OCI-LY1 (cell line): ENCODE results near the gene SCP2D1.
A peak's percentile ranks its signal among the peaks of the same experiment; 100 is the strongest.

Experiments used
- H2AFZ ChIP-seq: fragments of 200-600 bp; sonication (generic), shearing (Covaris generic); 2 replicates; pipeline ENCODE4 v1.6.0; 2014; ENCODE audit warnings: antibody characterized with exemption, mild to moderate bottlenecking, low read length
- H3F3A ChIP-seq: fragments of 200-600 bp; sonication (generic), shearing (Covaris generic); 2 replicates; pipeline ENCODE4 v1.6.0; 2014; ENCODE audit warnings: mild to moderate bottlenecking, antibody characterized with exemption, low read length, moderate library complexity; ENCODE audit not compliant: insufficient read depth
- H3K27ac ChIP-seq: fragments of 200-600 bp; sonication (generic); 2 replicates; pipeline ENCODE4 v1.5.1; 2014; ENCODE audit warnings: low read length, mixed run types, mild to moderate bottlenecking, low read depth; ENCODE audit not compliant: poor library complexity, severe bottlenecking
- H3K27me3 ChIP-seq: fragments of 200-600 bp; sonication (generic); 2 replicates; pipeline ENCODE4 v1.6.0; 2014; ENCODE audit warnings: antibody characterized with exemption, mild to moderate bottlenecking, low read length, moderate library complexity; ENCODE audit not compliant: insufficient read depth
- H3K36me3 ChIP-seq: fragments of 200-600 bp; sonication (generic); 2 replicates; pipeline ENCODE4 v1.6.1; 2014; ENCODE audit warnings: mild to moderate bottlenecking, antibody characterized with exemption, low read length, moderate library complexity, mixed read lengths; ENCODE audit not compliant: insufficient read depth
- H3K4me1 ChIP-seq: fragments of 200-600 bp; sonication (generic); 2 replicates; pipeline ENCODE4 v1.5.1; 2014; ENCODE audit warnings: mild to moderate bottlenecking, low read length, moderate library complexity; ENCODE audit not compliant: insufficient read depth, severe bottlenecking
- H3K4me2 ChIP-seq: fragments of 200-600 bp; sonication (generic), shearing (Covaris generic); 2 replicates; pipeline ENCODE4 v1.6.1; 2014; ENCODE audit warnings: low read length
- H3K4me3 ChIP-seq: fragments of 200-600 bp; sonication (generic); 2 replicates; pipeline ENCODE4 v1.5.1; 2014; ENCODE audit warnings: low read length, low read depth, mild to moderate bottlenecking, mixed read lengths; ENCODE audit not compliant: poor library complexity, severe bottlenecking
- H3K79me2 ChIP-seq: fragments of 200-600 bp; shearing (Covaris generic); 2 replicates; pipeline ENCODE4 v1.6.1; 2016; ENCODE audit warnings: mixed run types, low read length, mixed read lengths; ENCODE audit not compliant: insufficient read depth
- H3K9ac ChIP-seq: fragments of 200-600 bp; sonication (generic), shearing (Covaris generic); 2 replicates; pipeline ENCODE4 v1.6.1; 2014; ENCODE audit warnings: mild to moderate bottlenecking, low read length, mixed read lengths
- H3K9me2 ChIP-seq: fragments of 200-600 bp; sonication (generic), shearing (Covaris generic); 2 replicates; pipeline ENCODE4 v1.6.1; 2014; ENCODE audit warnings: low read depth, mild to moderate bottlenecking, low read length, mixed read lengths
- H3K9me3 ChIP-seq: fragments of 200-600 bp; shearing (Covaris generic); 2 replicates; pipeline ENCODE4 v1.6.1; 2014; ENCODE audit warnings: low read length, mixed read lengths
- H4K20me1 ChIP-seq: fragments of 200-600 bp; sonication (generic), shearing (Covaris generic); 2 replicates; pipeline ENCODE4 v1.6.0; 2016; ENCODE audit warnings: mild to moderate bottlenecking, low read length; ENCODE audit not compliant: insufficient read depth
- EZH2 ChIP-seq: fragments of 200-600 bp; sonication (generic), shearing (Covaris generic); IDR thresholded peaks from 2 replicates; pipeline ENCODE4 v1.8.0; 2017; ENCODE audit warnings: borderline replicate concordance, mixed run types, mild to moderate bottlenecking, antibody characterized with exemption, low read length, moderate library complexity, mixed read lengths
- TF ChIP-seq, protein P1 (sequence below): fragments of 200-600 bp; sonication (generic), shearing (Covaris generic); IDR thresholded peaks from 2 replicates; pipeline ENCODE4 v1.5.1; 2017; ENCODE audit warnings: mild to moderate bottlenecking, antibody characterized with exemption, low read length, moderate library complexity, mixed read lengths

Gene SCP2D1

GRCh38 chr20:18788021-18788420 lies 25.6 kb upstream of the SCP2D1 start:
- no peaks in the 10 kb centered on the region; the same call in 1 of the 2 replicates for H3K27me3 ChIP-seq
- H3K36me3 ChIP-seq: no peaks in the 10 kb centered on the region
- no peak overlapping the region for H3K4me2 ChIP-seq
- H3K79me2 ChIP-seq: no peaks in the 10 kb centered on the region
- no peak overlapping the region for H3K27ac ChIP-seq
- no peak overlapping the region for H3K4me3 ChIP-seq
- H2AFZ ChIP-seq: no peak overlapping the region
- H3K9me3 ChIP-seq: no peaks in the 10 kb centered on the region
- H3K4me1 ChIP-seq: no peaks in the 10 kb centered on the region
- H4K20me1 ChIP-seq: no peaks in the 10 kb centered on the region
- H3F3A ChIP-seq: no peaks in the 10 kb centered on the region
- H3K9me2 ChIP-seq: no peaks in the 10 kb centered on the region
- no peak overlapping the region for H3K9ac ChIP-seq
- TF ChIP-seq, protein P1, sequence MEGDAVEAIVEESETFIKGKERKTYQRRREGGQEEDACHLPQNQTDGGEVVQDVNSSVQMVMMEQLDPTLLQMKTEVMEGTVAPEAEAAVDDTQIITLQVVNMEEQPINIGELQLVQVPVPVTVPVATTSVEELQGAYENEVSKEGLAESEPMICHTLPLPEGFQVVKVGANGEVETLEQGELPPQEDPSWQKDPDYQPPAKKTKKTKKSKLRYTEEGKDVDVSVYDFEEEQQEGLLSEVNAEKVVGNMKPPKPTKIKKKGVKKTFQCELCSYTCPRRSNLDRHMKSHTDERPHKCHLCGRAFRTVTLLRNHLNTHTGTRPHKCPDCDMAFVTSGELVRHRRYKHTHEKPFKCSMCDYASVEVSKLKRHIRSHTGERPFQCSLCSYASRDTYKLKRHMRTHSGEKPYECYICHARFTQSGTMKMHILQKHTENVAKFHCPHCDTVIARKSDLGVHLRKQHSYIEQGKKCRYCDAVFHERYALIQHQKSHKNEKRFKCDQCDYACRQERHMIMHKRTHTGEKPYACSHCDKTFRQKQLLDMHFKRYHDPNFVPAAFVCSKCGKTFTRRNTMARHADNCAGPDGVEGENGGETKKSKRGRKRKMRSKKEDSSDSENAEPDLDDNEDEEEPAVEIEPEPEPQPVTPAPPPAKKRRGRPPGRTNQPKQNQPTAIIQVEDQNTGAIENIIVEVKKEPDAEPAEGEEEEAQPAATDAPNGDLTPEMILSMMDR: no peak
- TF ChIP-seq EZH2: no peak

DNA sequence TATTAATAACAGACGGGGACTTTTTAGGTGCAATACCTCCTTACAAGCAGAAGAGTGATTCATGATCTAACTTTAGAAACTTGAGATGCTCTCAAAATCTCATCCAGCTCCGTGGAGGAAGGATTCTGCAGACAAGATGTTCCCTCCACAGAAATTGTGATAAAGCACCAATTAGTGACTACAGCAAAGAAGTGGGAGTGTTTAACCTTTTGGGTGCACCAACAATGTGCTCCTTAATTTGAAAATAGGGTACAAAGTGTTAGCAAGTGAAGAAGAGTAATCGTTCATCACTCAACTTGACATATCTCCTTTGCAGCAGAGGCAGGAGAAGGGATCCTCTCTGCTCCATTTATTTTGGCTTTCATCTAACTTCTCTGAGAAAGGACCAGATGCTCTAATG lies 22.8 kb upstream of the SCP2D1 start:
- Histone ChIP-seq H3K9ac (no peak overlapping the region), H3K27ac (no peak overlapping the region), H3K4me2 (no peak overlapping the region), H4K20me1 (no peaks in the 10 kb centered on the region), H3K9me2 (no peaks in the 10 kb centered on the region), H3K4me1 (peaks cover 13% of the 10 kb centered on the region), H3K9me3 (peaks cover 3% of the 10 kb centered on the region; the same call in 1 of the 2 replicates), H3K4me3 (no peak overlapping the region), H2AFZ (no peak overlapping the region), H3K27me3 (no peaks in the 10 kb centered on the region; the same call in 1 of the 2 replicates), H3K36me3 (no peaks in the 10 kb centered on the region), H3K79me2 (no peaks in the 10 kb centered on the region), H3F3A (no peaks in the 10 kb centered on the region)
- no peak for TF ChIP-seq EZH2
- TF ChIP-seq, protein P1: no peak

DNA sequence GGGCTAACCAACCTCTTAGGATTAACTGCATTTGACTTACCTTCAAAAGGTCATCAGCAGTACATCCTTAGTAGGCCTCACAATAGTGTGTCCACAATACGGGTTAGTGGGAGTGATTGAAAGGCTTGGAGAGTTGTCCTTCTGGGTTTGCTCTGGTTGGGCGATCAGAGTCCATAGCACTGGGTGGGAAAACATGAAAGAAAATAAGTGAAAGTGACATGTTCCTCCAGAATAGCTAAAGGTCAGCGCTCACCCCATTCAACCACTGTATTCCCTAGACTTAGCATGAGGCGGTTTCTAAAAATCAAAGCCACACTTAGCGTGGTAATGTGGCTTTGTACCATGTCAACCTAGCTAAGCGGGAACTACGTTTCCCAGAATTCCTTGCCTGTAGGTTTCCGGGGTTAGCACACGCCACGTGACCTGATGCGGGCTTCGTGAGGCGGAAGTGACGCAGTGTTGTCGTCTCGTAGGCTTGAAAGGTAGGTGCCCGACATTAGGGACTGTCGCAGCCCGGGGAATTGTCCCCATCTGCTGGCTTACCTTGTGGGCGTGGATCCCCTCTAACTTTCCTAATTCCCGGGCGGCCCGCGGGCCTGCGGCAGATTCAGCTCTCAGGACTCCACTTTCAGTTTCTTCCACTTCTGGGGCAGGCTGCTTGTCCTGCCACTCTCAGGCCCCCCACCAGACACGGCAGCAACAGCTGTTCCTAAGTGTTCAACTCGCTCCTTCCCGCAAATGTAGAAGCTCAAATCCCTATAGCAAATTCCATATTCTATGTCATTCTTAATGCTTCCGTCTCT lies 19.8 kb upstream of the SCP2D1 start:
- peaks cover 3% of the 10 kb centered on the region; the same call in 1 of the 2 replicates for H3K9me3 ChIP-seq
- no peak for TF ChIP-seq EZH2
- TF ChIP-seq, protein P1: no peak; the same call in 1 of the 2 replicates

More for the DNA sequence above, 19.8 kb upstream of the SCP2D1 start:
- Histone ChIP-seq H2AFZ (peak overlapping the region; percentile 61), H3F3A (no peaks in the 10 kb centered on the region), H3K4me3 (peak overlapping the region; percentile 74), H3K27ac (no peak overlapping the region), H4K20me1 (no peaks in the 10 kb centered on the region), H3K4me1 (peaks cover 13% of the 10 kb centered on the region), H3K27me3 (no peaks in the 10 kb centered on the region; the same call in 1 of the 2 replicates), H3K79me2 (no peaks in the 10 kb centered on the region), H3K36me3 (no peaks in the 10 kb centered on the region), H3K9ac (peak overlapping the region; percentile 73), H3K9me2 (no peaks in the 10 kb centered on the region), H3K4me2 (peak overlapping the region; percentile 84)
